D341Med (cell line): ENCODE measurements around the gene ADGRV1.

Source experiments
- DNase-seq: peaks from one replicate; pipeline ENCODE4 v3.0.0; 2012; ENCODE audit warnings: low spot score

Gene ADGRV1

DNA sequence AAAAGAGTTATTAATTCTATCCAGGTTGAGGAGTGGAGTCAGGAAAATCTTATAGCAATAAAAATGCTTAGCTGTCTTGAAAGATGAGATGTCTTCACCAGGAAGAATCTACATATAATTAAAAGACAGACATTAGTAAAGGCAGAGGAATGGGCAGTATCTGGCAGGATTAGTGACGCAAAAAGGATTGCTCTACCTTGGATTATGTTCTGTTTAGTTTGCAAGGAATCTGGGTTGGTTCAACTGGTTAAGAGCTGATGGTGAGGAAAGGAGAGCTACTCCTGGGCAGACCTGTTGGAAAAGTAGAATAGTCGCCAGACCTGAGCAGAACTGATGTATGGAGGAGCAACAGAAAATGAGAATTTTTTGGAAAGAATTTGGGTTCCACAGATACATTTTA lies 318.5 kb downstream of the ADGRV1 start:
- DNase-seq = no peak

DNA sequence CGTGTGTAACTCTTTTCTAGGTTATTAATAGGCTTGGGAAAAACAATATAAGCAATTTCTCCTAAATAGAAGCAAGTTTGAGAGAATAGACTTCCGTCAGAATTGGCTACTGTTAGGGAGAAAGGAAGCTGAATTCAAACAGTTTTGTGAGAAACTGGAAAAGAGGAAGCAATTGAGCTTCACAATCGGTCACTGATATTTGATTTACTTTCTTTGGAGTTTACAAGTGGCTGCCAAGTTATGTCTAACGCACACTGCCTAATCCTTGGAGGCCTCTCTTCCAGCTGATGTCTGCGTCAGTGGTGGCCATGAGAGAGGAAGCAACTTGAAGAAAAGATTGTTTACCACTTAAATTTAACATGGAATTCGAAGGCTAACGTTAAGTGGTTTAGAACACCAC lies 319.5 kb downstream of the ADGRV1 start:
- no peak for DNase-seq

DNA sequence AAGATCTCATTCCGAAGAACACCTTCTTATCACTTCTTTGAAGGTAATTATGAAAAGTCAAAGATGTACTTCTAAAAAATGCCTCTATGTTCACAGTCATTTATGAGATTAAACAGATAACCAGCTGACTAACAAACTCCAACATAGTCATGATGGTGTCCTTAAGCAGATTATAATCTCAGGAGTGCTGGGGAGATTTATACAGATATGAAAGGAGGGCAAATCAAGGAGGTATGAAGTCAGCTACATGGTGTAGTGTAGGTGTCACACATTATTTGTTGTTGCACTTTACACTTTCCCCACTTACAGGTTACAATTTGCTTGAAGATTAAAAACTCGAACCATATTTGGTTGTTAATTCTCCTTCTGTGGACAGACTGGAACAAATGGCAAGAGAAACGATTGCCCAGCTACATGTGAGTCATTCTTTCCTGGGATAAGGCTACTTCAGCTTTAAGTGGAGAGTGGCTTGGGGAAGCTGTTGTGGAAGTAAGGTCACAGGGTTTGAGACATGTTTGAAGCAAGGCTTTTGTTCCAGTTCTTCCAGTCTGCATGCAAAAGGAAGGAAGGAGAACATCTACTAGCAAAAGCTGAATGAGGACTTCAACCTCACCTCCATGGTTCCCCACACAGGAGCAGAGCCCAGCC lies 320.1 kb downstream of the ADGRV1 start:
- no peak for DNase-seq

DNA sequence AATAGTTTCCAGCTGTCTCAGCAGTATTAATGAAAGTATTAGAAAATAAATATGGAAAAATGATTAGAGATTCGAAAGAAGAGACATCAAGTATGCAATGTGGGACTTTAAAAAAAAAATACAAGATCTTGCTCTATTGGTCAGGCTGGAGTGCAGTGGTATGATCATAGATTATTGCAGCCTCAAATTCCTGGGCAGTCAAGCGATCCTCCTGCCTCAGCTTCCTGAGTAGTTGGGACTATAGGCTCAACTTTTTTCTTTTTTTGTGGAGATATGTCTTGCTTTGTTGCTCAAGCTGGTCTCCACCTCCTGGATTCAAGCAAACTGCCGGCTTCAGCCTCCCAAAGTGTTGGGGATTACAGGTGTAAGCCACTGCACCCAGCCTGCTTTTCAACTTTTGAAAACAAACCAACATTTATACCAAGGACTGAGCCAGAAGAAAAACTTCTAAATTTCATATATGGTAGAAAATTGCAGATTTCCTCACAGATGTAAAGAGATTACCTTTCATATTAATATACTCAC lies 323.1 kb downstream of the ADGRV1 start:
- no peak for DNase-seq

DNA sequence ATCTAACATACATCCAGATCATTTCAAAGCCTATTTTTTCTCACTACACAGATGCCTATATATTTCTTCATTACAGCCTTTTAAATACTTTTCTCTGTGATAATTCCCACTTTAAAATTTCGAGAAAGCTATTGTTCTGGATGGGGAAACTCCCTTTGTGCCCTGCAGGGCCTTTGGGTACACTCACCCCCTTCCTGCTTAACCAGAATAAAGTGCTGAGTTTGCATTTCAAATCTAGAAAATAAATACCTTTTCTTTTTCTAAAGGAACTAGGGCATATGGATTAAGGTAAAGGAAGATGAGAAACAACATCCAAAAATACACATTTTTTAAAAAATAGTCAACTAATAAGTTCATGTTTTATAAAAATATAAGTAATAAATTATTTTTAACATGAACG lies 323.9 kb downstream of the ADGRV1 start:
- no peak for DNase-seq

DNA sequence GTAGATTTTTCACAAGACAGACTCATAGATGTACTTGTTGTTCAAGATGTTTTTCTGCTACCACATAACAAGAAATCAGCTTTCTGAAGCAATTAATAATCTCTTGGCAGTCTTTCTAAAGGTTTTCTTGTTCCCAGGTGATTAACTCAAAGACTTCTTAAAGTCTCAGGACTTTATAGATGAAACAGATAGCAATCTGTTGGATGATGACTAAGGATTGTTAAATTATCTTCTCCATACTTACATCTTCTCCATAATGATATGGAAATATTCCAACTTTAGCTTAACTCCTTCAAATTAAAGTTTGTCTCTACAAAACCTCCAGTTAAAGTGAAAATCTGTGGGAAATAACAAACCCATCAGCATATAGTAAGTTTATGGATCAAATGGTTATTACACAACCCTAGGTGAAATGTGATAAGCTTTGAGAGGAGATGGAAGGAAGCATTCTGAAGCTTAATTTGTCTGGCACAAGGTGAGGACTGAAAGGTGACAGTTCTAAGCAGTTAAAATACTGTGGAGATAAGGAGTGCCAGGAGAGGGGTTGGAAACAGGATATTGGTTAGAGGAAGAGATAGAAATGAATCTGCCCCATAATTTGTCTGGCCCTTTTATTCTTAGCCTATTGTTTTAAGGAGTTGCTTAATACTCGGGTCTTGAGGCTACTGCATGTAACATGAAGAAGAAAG lies 326.7 kb downstream of the ADGRV1 start:
- no peak for DNase-seq

DNA sequence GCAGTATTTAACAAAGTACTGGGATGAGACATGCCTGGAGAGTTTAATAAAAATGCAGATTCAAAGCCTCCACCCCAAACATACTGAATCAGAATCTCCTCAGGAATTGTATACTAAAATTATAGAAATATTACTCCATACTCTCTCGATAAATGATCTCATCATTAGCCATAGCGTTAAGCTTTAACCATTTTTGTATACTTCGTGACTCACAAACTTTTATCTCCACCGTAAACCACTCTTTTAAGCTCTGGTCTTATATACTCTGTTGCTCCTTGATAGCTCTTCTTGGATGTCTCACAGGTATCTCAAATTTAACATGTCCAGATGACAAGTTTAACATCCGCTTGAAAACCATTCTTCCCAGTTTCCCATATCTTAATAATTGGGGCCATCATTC lies 327.8 kb downstream of the ADGRV1 start:
- no peak for DNase-seq

DNA sequence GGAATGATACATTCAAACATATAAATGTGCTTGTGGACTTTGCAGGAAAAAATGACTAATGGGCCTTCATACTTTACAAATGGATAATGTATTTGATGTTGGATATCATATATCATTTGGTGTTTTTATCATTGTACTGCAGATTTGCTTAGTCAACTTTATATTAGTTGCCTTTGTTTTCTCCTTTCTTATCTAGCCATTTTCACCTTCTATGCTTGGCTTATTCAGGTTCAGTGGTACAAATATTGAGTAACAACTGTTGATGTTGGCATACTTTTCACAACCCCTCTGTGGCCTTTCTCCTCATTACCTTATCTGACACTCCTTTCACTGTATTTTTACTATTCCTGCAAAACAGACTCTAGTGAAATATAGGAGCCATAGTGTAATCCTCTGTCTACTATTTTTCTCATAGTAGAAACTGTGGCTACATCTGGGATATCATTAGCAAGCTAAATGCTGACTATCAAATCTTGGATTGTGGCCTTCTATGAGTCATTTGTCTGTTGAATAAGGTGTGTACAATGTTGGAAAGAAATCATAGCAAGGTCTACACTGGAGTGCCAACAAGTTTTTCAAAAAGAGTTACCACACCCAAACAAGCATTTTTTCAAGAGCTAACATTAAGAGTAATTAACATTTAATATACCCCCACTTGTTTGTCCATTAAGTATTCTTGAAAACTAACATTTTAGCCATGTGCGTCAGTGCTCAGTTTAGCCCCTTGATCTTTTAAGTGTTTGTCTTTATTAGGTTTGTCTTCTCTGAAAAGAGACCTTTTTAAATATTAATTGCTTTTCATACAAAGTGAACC lies 330.1 kb downstream of the ADGRV1 start:
- no peak for DNase-seq

DNA sequence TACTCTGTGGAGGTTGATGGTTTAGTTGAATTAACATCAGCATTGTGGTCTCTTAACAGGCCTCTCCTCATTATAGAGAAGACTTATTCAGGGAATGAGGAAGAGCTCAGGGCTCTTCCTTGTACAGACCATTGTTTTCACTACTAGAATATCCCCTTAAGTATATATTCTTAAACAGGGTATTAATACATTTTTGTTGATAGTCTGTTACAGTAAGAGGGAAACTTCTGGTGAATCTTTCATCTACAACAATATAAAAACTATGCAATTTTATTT lies 330.7 kb downstream of the ADGRV1 start:
- no peak for DNase-seq

DNA sequence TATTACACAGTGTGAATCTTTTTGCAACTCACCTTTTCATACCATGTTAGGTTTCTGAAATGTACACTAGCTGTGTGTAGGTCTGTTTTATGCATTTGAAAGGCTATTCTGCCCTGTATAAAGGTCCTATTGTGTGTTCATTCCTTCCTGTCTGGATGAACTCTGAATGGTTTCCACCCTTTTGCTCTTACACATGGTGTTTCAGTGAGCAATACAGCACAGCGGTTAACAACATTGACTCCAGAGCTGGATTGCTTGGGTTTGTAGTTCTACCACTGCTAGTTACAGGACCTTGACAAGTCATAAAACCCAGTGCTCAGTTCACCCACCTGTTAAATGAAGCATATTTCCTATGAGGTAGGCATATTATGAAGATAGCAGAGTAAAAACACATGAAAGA lies 331.6 kb downstream of the ADGRV1 start:
- no peak for DNase-seq

DNA sequence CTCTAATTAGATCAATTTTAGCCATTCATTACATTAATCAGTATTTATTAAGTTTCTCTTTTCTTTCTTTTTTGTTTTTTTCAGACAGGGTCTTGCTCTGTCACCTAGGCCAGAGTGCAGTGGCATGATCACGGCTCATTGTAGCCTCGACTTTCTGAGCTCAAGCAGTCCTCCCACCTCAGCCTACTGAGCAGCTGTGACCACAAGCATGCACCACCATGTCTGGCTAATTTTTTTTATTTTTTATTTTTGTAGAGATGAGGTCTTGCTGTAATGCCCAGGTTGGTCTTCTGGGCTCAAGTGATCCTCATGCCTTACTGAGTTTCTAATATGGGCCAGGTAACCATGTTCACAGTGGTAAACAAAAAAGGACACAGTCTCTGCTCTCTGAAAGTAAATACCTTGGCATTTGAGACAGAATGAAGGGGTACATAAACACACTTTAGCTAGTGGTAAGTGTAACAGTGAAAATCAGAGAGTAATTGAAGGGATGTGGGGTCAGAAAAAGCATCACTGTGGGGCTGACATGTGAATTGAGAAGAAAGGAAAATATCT lies 336.3 kb downstream of the ADGRV1 start:
- DNase-seq = no peak

DNA sequence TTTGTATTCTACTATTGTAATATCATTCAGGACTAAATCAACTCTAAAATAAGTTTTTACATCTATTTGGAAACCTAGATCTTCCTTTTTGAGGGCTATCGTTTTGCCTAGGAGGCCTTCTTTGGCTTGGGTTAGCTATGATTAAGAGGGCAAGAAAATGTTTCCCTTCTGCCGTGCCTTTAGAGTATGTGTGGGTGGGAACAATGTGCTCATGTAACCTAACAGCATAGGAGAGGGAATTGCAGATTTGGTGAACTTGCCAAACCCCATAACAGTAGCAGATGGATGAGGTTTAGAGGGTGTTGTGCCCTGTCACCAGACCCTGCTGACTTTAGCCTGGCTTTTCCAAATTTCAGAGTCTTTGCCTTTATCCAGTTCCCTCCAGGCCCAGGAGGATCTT lies 339.0 kb downstream of the ADGRV1 start:
- no peak for DNase-seq

DNA sequence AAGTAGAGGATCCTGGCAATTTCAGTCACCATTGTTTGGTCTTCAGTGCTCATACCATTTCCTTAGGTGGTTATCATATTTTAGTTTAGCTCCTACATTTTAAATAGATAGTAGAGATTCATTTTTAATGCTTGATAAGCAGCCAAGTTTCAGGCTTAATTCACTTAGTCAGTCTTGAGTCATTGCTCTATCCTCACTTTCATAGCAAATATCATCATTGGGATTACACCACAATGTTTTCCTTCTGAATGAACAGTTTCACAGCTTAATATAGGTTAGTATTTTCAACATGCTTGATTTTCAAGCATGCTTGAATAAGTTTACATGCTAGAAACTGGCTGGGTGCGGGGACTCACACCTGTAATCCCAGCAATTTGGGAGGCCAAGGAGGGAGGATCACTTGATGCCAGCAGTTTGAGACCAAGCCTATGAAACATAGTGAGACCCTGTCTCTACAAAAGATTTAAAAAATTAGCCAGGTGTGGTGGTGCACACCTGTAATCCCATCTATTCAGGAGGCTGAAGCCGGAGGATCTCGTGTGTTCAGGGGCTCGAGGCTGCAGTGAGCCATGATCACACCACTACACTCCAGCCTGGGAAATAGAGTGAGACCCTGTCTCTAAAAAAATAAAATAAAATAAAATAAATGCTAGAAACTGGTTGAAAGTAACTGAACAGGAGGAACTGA lies 339.9 kb downstream of the ADGRV1 start:
- no peak for DNase-seq

DNA sequence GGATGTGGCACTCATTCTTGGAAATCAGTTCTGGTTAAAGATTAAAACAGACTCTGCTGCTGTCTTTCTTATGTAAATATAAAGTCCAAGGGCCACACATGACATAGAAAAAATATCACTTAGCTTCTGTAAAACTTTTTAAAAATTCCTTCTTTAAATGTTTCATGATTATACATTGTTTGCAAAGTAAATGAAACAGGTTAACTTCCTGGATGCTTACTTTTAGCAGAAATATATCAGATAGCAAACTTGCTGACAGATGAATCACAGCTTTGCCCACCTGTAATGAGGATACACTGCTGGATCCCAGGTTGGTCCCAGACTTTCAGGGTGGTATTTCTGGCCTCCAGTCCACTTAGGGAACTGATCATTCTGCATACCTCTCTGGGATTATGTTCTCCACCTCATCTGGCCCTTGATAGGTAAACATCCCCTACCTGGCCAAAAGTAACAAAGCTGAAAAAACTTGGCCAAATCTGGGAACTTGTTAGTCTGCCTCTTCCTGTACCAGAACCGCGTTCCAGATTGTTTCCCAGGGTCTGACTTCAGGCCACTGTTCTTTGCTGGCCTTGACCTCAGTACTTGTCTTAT lies 340.5 kb downstream of the ADGRV1 start:
- DNase-seq = no peak

DNA sequence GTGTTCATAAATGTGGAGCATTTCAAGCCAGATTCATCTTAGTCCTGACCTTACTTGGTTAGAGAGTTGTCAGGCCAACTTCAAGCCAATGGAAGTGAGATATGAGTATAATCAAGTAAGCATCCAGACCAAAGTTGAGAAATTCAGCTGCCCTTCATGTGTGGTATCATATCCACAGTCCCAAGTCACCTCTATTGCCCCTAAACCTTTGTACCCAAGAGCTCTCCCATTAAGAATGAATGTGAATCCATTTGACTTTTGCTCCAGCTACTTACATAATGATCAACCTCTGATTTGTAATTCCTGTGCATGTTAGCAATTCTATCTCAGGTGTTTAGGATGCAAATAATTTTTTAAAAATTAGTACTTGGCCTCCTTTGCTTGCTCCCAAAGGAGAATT lies 342.7 kb downstream of the ADGRV1 start:
- no peak for DNase-seq

DNA sequence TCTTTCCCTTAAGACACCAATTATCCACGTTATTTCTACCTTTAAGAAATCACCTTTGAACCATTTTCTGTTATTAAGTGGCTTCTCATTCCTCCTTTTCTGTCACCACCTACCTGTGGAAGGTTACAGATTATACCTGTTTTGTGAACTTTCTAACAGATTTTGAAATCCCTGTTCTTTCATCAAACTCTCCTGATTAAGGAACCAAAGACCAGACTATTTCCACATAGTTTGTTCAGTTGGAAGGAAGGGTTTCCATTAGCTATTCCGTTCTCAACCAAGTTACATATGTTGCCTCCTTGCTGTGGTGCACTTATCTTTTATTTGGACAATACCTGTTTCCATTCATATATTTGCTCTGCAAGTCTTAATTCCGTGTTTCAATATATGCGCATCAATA lies 343.6 kb downstream of the ADGRV1 start:
- no peak for DNase-seq

DNA sequence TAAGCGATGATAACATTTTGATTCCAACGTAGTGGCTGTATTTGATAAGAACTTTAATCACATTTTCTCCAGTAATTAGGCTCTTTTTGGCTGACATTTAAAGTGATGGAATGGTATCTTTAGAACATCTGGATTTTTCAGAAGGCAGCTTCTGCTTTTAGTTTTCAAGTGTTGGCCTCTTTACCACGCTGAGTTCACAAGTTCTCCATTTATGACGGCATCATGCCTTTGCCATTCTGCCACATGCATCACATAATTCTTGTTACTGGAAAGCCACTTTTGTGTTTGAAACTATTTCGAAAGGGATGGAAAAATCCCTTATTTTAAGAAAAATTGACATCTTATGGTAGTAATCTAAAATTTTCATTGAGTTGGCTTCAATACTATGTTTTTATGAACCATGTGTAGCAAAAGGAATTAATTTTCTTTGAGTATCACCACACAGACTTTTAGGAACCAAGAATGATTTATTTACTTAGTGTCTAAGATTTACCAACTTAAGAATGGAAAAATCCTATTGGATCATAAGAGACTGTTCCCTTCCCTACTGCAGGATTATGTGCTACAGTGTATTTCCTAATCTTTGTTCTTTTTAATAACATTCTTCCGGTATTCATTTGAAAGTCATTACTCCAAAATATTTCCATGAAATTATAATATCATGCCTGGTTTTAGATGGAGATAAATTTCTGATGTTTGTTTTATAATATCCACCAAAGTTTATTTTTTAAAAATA lies 344.2 kb downstream of the ADGRV1 start:
- DNase-seq = no peak

DNA sequence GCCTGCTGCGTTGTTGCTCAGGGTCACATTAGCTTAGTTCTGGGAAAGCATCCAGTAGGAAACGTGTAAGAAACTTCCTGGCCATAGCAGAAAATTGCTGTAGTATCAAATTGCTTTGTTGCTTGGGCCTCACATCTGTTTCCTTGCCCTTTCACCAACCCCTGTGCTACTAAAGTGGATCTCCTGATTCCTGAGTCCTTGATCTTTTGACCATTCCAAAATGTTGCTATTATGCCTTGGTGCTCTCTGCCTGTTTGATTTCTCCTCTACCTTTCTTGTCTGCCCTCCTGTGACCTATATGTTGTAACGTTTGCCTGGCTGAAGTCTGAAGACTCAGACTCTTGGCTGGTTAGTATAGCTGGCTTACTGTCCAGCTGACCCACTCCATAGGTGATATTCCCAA lies 350.5 kb downstream of the ADGRV1 start:
- no peak for DNase-seq

DNA sequence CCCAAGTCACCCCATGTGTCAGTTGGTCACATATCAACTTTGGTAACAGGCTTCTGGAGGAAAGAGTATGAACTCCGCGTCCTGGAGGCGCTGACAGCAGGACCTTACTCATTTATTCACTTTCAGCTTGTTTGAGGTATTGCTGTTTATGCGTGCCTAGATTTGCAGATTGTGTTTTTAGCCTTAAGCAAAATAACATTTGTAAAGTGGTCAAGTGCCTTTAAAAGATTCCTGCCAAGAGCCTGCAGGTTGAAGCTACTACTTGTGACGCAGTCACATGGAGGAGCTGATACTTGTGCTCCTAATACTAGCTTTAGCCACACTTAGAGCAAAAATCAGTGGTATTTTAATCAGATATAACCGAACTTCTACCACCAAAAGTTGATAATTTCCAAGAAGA lies 351.3 kb downstream of the ADGRV1 start:
- DNase-seq = no peak

DNA sequence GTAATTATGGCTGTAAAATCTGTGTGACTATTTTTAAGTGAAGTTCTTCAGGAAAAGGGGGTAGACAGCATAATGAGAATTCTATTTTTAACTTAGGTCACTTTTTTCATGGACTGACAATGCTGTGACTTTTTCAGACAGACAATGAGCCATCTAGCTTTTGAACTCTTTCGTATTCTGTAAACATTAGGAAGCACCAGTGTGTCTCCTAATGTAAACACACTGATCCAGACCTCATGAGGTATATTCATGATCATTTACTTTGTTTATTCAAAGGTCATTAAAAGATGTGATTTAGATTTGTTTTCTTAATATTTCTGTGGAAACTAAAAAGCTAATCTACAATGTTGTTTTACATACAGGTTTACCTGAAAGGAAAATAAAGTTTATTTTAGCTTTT lies 352.6 kb downstream of the ADGRV1 start:
- no peak for DNase-seq

DNA sequence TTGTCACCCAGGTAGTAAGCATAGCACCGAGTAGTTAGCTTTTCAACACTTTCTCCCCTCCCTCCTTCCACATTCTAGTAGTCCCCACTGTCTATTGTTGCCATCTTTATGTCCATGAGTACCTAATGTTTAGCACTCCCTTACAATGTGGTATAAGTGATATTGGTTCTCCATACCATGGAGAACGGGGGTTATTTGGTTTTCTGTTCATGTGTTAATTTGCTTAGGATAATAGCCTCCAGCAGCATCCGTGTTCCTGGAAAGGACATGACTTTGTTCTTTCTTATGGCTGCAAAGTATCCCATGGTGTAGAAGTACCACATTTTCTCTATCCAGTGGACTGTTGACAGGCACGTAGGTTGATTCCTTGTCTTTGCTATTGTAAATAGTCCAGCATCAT lies 353.9 kb downstream of the ADGRV1 start:
- DNase-seq = no peak
